ENCODE results near the gene SLCO4A1. TPM values are rescaled to one million over a fixed set of nuclear protein-coding genes. Genes with fewer than 3 reads are reported as not detected.
A peak's percentile ranks its signal among the peaks of the same experiment; 100 is the strongest.

Gene SLCO4A1
- total RNA-seq, 1 experiment from 2014 or later, result 27.0 TPM

GRCh38 chr20:62622877-62623487, 19.3 kb upstream of the SLCO4A1 start:
- H3K4me3 Mint-ChIP-seq (ENCODE audit: unreplicated experiment), result peak overlapping the region; percentile 44

GRCh38 chr20:62623488-62624324, 18.6 kb upstream of the SLCO4A1 start:
- no peaks in the 10 kb centered on the region for H3K36me3 Mint-ChIP-seq (ENCODE audit: insufficient read depth, unreplicated experiment)

More at GRCh38 chr20:62622877-62623487, 19.3 kb upstream of the SLCO4A1 start:
- ChIA-PET POLR2A (interaction anchor here (0.8 to 5.4 kb wide), 24 partner anchors 13 to 1243 kb away, joined by 3 to 100 read pairs (median 8); partner anchors contain the start of genes MRGBP, RPS21, SLCO4A1 and TPD52L2), CTCF (interaction anchor here (0.5 to 2.7 kb wide), 10 partner anchors 20 to 297 kb away, joined by 3 to 15 read pairs (median 4); no protein-coding TSS in a partner anchor)
- no TSS peak for BruUV-seq (replicated peaks)
- intact Hi-C loops (cut with micrococcal nuclease), result loop anchor here (5.0 kb wide), 1 partner anchor 321 kb away; the partner anchor contains the start of gene ADRM1
- H3K27ac Mint-ChIP-seq (ENCODE audit: low read depth, unreplicated experiment), result peak overlapping the region; percentile 93
- no peak for TF ChIP-seq CTCF (IDR thresholded peaks at IDR 0.05; ENCODE audit: unreplicated experiment)
- H3K27me3 Mint-ChIP-seq (ENCODE audit: insufficient read depth, unreplicated experiment), result no peaks in the 10 kb centered on the region
- peaks cover 19% of the 10 kb centered on the region for H3K4me1 Mint-ChIP-seq (ENCODE audit: insufficient read depth, unreplicated experiment)
- no peak for DNase-seq (ENCODE audit: unreplicated experiment)
- H3K9me3 Mint-ChIP-seq (ENCODE audit: unreplicated experiment), result no peaks in the 10 kb centered on the region
- no peaks in the 10 kb centered on the region for H3K36me3 Mint-ChIP-seq (ENCODE audit: insufficient read depth, unreplicated experiment)

GRCh38 chr20:62624325-62624690, 18.0 kb upstream of the SLCO4A1 start:
- TSS peak; percentile 50 for BruUV-seq (replicated peaks)
- Mint-ChIP-seq H3K4me3 (ENCODE audit: unreplicated experiment) (peak overlapping the region; percentile 44), H3K4me1 (ENCODE audit: insufficient read depth, unreplicated experiment) (peaks cover 19% of the 10 kb centered on the region), H3K36me3 (ENCODE audit: insufficient read depth, unreplicated experiment) (no peaks in the 10 kb centered on the region), H3K27ac (ENCODE audit: low read depth, unreplicated experiment) (peak overlapping the region; percentile 93), H3K9me3 (ENCODE audit: unreplicated experiment) (no peaks in the 10 kb centered on the region), H3K27me3 (ENCODE audit: insufficient read depth, unreplicated experiment) (no peaks in the 10 kb centered on the region)
- POLR2A ChIA-PET, result interaction anchor here (0.6 to 5.4 kb wide), 23 partner anchors 14 to 1241 kb away, joined by 3 to 100 read pairs (median 8); partner anchors contain the start of genes GID8, MRGBP, RPS21 and SLCO4A1
- intact Hi-C loops (cut with micrococcal nuclease), result loop anchor here (5.0 kb wide), 1 partner anchor 322 kb away; the partner anchor contains the start of gene ADRM1
- peak; percentile 33 for DNase-seq (ENCODE audit: unreplicated experiment)
- TF ChIP-seq CTCF (IDR thresholded peaks at IDR 0.05; ENCODE audit: unreplicated experiment), result no peak
- CTCF ChIA-PET, result interaction anchor here (0.6 to 2.4 kb wide), 9 partner anchors 7 to 486 kb away, joined by 3 to 10 read pairs (median 3); no protein-coding TSS in a partner anchor

More at GRCh38 chr20:62623488-62624324, 18.6 kb upstream of the SLCO4A1 start:
- CTCF ChIA-PET, result interaction anchor here (0.5 to 2.7 kb wide), 11 partner anchors 13 to 486 kb away, joined by 3 to 15 read pairs (median 4); no protein-coding TSS in a partner anchor
- Mint-ChIP-seq H3K9me3 (ENCODE audit: unreplicated experiment) (no peaks in the 10 kb centered on the region), H3K4me3 (ENCODE audit: unreplicated experiment) (peak overlapping the region; percentile 44), H3K27me3 (ENCODE audit: insufficient read depth, unreplicated experiment) (no peaks in the 10 kb centered on the region), H3K4me1 (ENCODE audit: insufficient read depth, unreplicated experiment) (peaks cover 19% of the 10 kb centered on the region), H3K27ac (ENCODE audit: low read depth, unreplicated experiment) (peak overlapping the region; percentile 93)
- intact Hi-C loops (cut with micrococcal nuclease), result loop anchor here (5.0 kb wide), 1 partner anchor 321 kb away; the partner anchor contains the start of gene ADRM1
- POLR2A ChIA-PET, result interaction anchor here (0.6 to 5.4 kb wide), 29 partner anchors 13 to 1242 kb away, joined by 3 to 100 read pairs (median 6); partner anchors contain the start of genes GID8, MRGBP, RPS21 and SLCO4A1
- peak; percentile 97 for DNase-seq (ENCODE audit: unreplicated experiment)
- BruUV-seq (replicated peaks), result TSS peak; percentile 97
- no peak for TF ChIP-seq CTCF (IDR thresholded peaks at IDR 0.05; ENCODE audit: unreplicated experiment)
